Nephron (organoid): Measurements from ENCODE around the gene FILIP1.

Source experiments
- H3K27ac Mint-ChIP-seq, 3 experiments: 2 replicates each; pipeline ENCODE4 v1.8.0; 2020; ENCODE audit warnings: mixed read lengths in 3 of 3, mild to moderate bottlenecking in 2 of 3, moderate library complexity in 1 of 3
- H3K27me3 Mint-ChIP-seq: 2 replicates; pipeline ENCODE4 v1.8.0; 2021; ENCODE audit warnings: low read depth, mild to moderate bottlenecking, moderate library complexity, mixed read lengths
- H3K36me3 Mint-ChIP-seq: 2 replicates; pipeline ENCODE4 v1.8.0; 2020; ENCODE audit warnings: low read depth, mixed read lengths
- H3K4me1 Mint-ChIP-seq: 2 replicates; pipeline ENCODE4 v1.8.0; 2020; ENCODE audit warnings: mixed read lengths
- H3K4me3 Mint-ChIP-seq, 3 experiments: 2 replicates each; pipeline ENCODE4 v1.8.0; 2020; ENCODE audit warnings: mild to moderate bottlenecking in 3 of 3, mixed read lengths in 3 of 3, moderate library complexity in 2 of 3
- H3K9me3 Mint-ChIP-seq: 2 replicates; pipeline ENCODE4 v1.8.0; 2020; ENCODE audit warnings: mixed read lengths
- CTCF ChIP-seq, 3 experiments: fragments of 200-600 bp; sonication (generic); IDR thresholded peaks; one replicate each; pipeline ENCODE4 v1.5.0; 2021; ENCODE audit warnings: antibody characterized with exemption in 3 of 3; ENCODE audit not compliant: unreplicated experiment in 3 of 3

The FILIP1 gene

DNA sequence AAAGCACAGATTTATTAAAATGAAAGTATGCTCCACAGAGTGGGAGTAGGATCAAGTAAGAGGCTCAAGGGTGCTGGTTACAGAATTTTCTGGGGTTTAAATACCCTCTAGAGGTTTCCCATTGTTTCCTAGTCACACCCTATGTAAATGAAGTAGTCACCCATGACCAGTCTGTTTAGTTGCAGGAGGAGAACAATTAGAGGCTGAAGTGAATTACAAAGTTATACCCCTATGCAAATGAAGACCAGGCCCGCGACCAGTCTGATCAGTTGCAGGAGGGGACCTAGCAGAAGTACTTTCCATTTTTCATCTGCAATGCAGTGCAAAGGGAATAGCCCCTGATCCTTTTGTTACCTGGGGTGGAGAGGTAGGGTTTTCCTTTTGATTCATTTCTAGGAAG, 11.8 kb upstream of the FILIP1 start:
- H3K27me3 Mint-ChIP-seq = no peaks in the 10 kb centered on the region
- no peaks in the 10 kb centered on the region for H3K9me3 Mint-ChIP-seq
- H3K27ac Mint-ChIP-seq = no peak overlapping the region
- H3K4me3 Mint-ChIP-seq = no peak overlapping the region
- no peaks in the 10 kb centered on the region for H3K36me3 Mint-ChIP-seq
- H3K4me1 Mint-ChIP-seq = peaks cover 12% of the 10 kb centered on the region
- no peak for TF ChIP-seq CTCF (IDR thresholded peaks at IDR 0.05; ENCODE audit: unreplicated experiment in 3 of 3)

- TF ChIP-seq CTCF (IDR thresholded peaks at IDR 0.05; ENCODE audit: unreplicated experiment in 3 of 3) = no peak
- Mint-ChIP-seq H3K36me3 (no peaks in the 10 kb centered on the region), H3K4me3 (no peak overlapping the region), H3K4me1 (peaks cover 12% of the 10 kb centered on the region), H3K27me3 (no peaks in the 10 kb centered on the region), H3K9me3 (peaks cover 2% of the 10 kb centered on the region), H3K27ac (no peak overlapping the region)
Observed at GRCh38 chr6:75504465-75505222, 11.0 kb upstream of the FILIP1 start.

GRCh38 chr6:75503291-75503690, 9.7 kb upstream of the FILIP1 start:
- peaks cover 15% of the 10 kb centered on the region for H3K4me1 Mint-ChIP-seq
- H3K27me3 Mint-ChIP-seq = no peaks in the 10 kb centered on the region
- no peak for TF ChIP-seq CTCF (IDR thresholded peaks at IDR 0.05; ENCODE audit: unreplicated experiment in 3 of 3)
- H3K36me3 Mint-ChIP-seq = no peaks in the 10 kb centered on the region
- H3K9me3 Mint-ChIP-seq = peaks cover 2% of the 10 kb centered on the region
- H3K4me3 Mint-ChIP-seq = no peak overlapping the region
- peak overlapping the region; percentile 47 to 79 (median 54) for H3K27ac Mint-ChIP-seq

- Mint-ChIP-seq H3K27me3 (no peaks in the 10 kb centered on the region), H3K4me3 (no peak overlapping the region), H3K4me1 (peaks cover 15% of the 10 kb centered on the region), H3K9me3 (peaks cover 2% of the 10 kb centered on the region), H3K27ac (peak overlapping the region; percentile 47 to 79 (median 54)), H3K36me3 (no peaks in the 10 kb centered on the region)
- no peak for TF ChIP-seq CTCF (IDR thresholded peaks at IDR 0.05; ENCODE audit: unreplicated experiment in 3 of 3)
Observed at GRCh38 chr6:75502884-75503283, 9.3 kb upstream of the FILIP1 start.

DNA sequence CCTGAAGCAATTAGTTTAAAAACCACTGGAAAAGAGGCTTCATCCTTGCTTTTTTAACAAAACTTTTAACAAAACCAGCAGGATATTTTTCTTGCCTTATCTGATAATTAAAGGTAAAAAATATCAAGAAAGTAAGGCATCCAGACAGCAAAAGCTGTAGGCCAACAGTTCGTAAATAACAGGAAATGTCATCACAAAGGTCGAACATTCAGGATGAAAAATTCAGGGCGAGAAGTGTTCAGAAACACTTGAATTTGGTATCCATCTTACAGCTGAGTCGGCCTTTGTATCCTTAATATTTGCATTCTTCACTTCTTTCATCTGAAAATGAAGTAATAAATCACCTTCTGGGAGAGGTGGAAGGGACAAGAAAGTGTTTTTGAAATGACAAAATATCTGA, 8.2 kb upstream of the FILIP1 start:
- H3K27me3 Mint-ChIP-seq = no peaks in the 10 kb centered on the region
- H3K4me3 Mint-ChIP-seq = no peak overlapping the region
- peaks cover 2% of the 10 kb centered on the region for H3K9me3 Mint-ChIP-seq
- H3K4me1 Mint-ChIP-seq = peaks cover 15% of the 10 kb centered on the region
- no peak for TF ChIP-seq CTCF (IDR thresholded peaks at IDR 0.05; ENCODE audit: unreplicated experiment in 3 of 3)
- peak overlapping the region in 1 of 3 experiments; percentile 24 for H3K27ac Mint-ChIP-seq
- H3K36me3 Mint-ChIP-seq = no peaks in the 10 kb centered on the region

- H3K27ac Mint-ChIP-seq = no peak overlapping the region
- H3K27me3 Mint-ChIP-seq = no peaks in the 10 kb centered on the region
- peaks cover 2% of the 10 kb centered on the region for H3K9me3 Mint-ChIP-seq
- H3K36me3 Mint-ChIP-seq = no peaks in the 10 kb centered on the region
- peaks cover 33% of the 10 kb centered on the region for H3K4me1 Mint-ChIP-seq
- TF ChIP-seq CTCF (IDR thresholded peaks at IDR 0.05; ENCODE audit: unreplicated experiment in 3 of 3) = no peak
- no peak overlapping the region for H3K4me3 Mint-ChIP-seq
Observed at GRCh38 chr6:75499640-75500039, 6.0 kb upstream of the FILIP1 start.
